GM12891 (cell line): ENCODE data around the gene PNLIPRP1.

ENCODE experiments used
- DNase-seq: peaks from one replicate; pipeline ENCODE4 v3.0.0; 2011; ENCODE audit warnings: low spot score; ENCODE audit not compliant: insufficient read length
- FAIRE-seq: peaks from 2 replicates; lab custom pipeline; 2011; peaks lifted over from hg19 to GRCh38; lab: Jason Lieb, UNC
- PAX5 ChIP-seq: IDR thresholded peaks from 2 replicates; pipeline ENCODE4 v1.6.1; 2011; ENCODE audit warnings: low read length, moderate library complexity, mild to moderate bottlenecking; ENCODE audit not compliant: insufficient read depth, severe bottlenecking
- POLR2A ChIP-seq: IDR thresholded peaks from 2 replicates; pipeline ENCODE4 v1.6.1; 2011; ENCODE audit warnings: low read depth, low read length, control low read depth
- POLR2AphosphoS5 ChIP-seq: IDR thresholded peaks from 2 replicates; pipeline ENCODE4 v1.6.1; 2011; ENCODE audit warnings: low read depth, low read length, control low read depth
- POU2F2 ChIP-seq: IDR thresholded peaks from 2 replicates; pipeline ENCODE4 v1.6.1; 2011; ENCODE audit warnings: low read depth, mild to moderate bottlenecking, control low read depth, low read length, moderate library complexity
- SPI1 ChIP-seq: IDR thresholded peaks from 2 replicates; pipeline ENCODE4 v1.6.1; 2011; ENCODE audit warnings: low read depth, low read length, control low read depth
- TAF1 ChIP-seq: IDR thresholded peaks from 2 replicates; pipeline ENCODE4 v1.6.1; 2011; ENCODE audit warnings: low read depth, low read length, control low read depth

The PNLIPRP1 gene

DNA sequence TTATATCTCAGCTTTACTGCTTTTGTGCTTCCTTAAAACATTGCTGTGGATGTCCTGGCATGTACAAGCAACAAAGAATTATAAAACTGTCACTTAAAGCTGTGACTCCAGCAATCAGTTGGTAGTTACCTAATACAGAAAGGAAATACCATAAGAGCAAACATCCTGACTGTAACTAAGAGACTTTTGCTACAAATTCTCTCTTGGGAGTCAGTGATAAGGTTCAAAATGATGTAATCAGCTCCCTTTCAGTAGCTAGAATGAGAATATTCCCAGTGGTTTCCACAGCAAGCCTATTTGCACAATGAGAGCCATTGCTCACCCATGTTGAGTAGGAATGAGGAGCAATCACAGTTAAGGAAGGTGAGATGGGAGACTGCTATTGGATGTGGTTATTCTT lies 7.6 kb downstream of the PNLIPRP1 start:
- no peak for TF ChIP-seq PAX5
- TF ChIP-seq POLR2A: no peak
- TF ChIP-seq POU2F2: no peak
- no peak for TF ChIP-seq TAF1
- TF ChIP-seq POLR2AphosphoS5: no peak
- no peak for TF ChIP-seq SPI1
- no peak for FAIRE-seq
- DNase-seq: no peak

DNA sequence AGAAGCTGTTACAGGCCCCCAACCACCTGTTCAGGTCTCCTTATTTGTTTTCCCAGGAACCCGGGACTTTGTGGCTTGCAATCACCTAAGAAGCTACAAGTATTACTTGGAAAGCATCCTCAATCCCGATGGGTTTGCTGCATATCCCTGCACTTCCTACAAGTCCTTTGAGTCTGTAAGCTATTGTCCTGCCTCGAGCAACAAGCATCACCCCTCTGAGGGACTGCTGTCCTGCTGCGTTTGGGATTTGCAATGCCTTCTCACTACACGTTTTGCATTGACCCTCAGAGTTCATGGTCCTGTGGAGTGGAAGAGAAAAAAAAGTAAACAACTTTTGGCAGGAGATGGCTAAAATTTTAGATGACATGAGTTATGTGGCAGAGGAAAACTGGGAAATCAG lies 9.2 kb downstream of the PNLIPRP1 start:
- no peak for DNase-seq
- no peak for TF ChIP-seq SPI1
- no peak for TF ChIP-seq POU2F2
- TF ChIP-seq PAX5: no peak
- no peak for TF ChIP-seq TAF1
- TF ChIP-seq POLR2AphosphoS5: no peak
- no peak for FAIRE-seq

DNA sequence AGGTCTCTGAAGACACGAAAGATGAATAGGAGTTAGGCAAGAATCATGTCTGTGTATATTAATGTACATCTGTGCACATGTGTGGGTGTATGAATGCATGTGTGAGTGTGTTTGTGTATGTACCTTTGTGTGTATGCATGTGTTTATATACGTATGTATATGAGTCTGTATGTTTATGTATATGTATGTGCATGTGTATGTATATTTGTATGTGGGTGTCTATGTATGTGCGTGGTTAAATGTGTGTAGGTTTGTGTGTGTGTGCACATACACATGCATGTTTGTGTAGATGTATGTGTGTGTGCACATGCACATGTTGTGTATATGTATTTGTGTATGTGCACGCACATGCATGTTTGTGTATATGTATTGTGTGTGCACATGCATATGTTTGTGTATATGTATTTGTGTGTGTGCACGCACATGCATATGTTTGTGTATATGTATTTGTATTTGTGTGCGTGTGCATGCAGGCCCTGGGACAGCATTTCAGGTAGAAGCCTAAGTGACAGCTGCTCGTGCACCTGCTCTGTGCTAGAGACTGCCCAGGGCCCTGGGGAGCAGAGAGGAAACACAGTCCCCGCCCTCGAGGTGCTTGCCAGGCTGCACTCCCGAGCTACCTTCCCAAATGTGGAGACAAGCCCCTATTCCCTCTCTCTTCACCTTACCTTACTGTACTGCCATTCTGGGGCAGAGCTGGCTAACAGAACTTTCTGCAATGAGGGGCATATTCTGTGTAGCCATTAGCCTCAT lies 12.1 kb downstream of the PNLIPRP1 start:
- TF ChIP-seq POLR2AphosphoS5 (no peak), POLR2A (no peak), PAX5 (no peak), TAF1 (no peak), POU2F2 (no peak), SPI1 (no peak)
- FAIRE-seq (no peak), DNase-seq (no peak)

DNA sequence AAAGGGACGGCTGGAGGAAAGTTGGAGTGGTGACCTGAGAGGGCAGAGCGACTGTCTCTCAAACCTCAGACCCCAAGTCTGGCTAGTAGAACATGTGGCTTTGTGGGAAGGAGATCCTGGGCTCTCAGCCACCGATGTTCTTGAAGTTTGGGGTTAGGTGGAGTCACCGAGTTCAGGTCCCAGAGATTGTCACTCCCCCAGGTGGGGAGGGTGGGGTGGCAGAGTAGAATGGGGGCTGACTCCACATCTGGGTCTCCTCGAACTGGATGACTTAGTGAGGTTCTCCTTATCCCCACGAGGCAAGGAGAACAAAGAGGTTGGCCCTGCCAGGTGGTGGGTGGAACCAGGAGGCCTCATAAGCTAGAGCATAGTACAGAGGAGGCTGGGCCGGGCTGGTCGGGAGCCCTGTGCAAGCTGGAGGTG lies 15.3 kb downstream of the PNLIPRP1 start:
- no peak for DNase-seq

DNA sequence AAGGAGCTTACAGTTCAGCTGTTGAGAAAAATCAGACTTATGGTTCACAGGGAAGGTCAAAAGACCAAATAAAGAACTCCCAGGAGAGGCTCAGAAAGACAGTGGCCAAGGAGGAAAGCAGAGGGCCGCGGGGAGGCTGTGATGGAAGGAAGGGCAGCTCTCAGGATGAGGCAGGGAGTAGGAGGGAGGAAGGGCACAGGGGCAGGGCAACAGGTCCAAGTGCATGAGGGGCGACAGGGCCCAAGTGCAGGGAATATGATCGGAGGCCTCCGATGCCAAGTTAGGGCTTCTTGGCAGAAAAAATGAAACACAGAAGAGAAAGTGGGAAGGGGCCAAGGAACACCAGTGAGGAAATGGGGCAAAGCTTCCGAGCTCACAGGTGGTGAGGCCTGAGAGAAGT lies 16.6 kb downstream of the PNLIPRP1 start:
- no peak for DNase-seq
- FAIRE-seq: no peak
- TF ChIP-seq TAF1 (no peak), SPI1 (no peak), POU2F2 (no peak), PAX5 (no peak), POLR2A (no peak), POLR2AphosphoS5 (no peak)

More for the DNA sequence above, 15.3 kb downstream of the PNLIPRP1 start:
- FAIRE-seq: no peak
- TF ChIP-seq POLR2A (no peak), TAF1 (no peak), POU2F2 (no peak), SPI1 (no peak), PAX5 (no peak), POLR2AphosphoS5 (no peak)

DNA sequence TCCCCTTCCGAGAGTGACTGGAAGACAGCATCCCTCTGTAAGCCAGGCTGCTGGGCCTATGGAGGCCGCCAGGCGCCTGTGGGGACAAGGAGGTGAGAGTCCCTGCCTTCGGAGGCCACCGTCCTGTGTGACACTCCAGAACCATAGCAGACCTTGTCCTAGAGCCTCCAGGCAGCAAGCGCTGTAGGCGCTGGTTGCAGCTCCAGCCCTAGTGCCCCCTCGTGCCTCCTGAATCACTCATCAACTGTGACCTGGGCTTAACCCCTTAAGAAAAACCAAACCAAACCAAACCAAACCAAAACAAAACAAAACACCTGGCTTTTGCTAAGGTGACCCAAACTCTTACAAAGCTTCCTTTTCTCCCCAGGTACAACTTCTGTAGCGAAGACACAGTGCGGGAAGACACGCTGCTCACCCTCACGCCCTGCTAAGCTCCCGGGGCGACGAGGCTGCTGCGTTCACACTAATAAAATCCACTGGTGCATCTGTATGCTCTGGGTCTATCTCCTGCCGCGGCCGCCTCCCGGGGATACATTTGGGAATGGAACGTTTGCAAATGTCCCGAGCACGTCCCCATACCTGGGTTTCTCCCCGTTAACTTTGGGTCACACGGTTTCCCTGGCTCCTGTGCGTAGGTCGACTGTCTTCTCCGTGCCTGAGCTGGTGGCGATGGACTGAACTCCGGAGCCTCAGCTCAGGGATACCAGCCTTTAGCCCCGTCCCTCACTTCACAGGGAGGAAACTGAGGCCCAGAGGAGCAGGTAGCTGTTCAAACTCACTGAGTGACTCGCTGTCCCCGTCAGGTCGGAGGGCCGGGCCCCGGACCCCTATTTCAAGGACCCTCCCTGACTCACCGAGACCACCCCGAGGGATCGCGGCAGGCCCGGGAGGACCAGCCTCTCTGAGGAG lies 18.2 kb downstream of the PNLIPRP1 start:
- TF ChIP-seq POU2F2: no peak
- TF ChIP-seq POLR2AphosphoS5: no peak
- no peak for TF ChIP-seq POLR2A
- no peak for TF ChIP-seq TAF1
- no peak for TF ChIP-seq PAX5
- no peak for TF ChIP-seq SPI1
- FAIRE-seq: no peak
- no peak for DNase-seq

DNA sequence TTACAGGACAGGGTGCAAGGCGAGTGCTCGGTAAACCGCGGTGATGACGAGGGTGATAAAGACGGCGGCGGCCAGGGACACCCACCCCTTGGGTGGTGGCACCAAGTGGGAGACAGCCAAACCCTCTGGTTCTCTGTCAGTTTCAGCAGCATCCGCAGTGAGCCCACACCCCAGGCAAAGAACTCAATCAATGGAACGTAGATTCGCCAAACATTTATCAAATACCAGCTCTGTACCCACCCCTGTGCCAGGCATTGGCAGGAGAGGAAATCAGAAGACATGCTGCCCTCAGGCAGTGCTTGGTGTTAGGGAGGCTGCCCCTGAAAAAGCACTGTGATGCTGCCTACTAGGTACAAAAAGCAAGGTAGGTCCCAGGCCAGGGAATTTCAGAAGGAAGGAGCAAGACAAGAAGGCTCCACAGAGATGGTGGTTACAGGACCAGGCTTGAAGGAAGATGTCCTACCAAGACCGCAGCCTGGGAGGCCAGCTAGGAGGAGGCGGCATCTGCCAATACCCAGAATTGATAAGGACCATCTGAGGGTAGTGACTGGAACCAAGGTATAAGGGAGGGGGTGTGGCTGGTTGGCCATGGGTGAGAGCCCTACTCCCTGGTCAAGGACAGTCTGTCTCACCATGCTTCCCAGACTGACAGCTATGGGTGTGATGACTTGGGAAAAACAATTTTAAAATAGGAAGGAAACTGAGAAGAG lies 19.8 kb downstream of the PNLIPRP1 start:
- FAIRE-seq: no peak

DNA sequence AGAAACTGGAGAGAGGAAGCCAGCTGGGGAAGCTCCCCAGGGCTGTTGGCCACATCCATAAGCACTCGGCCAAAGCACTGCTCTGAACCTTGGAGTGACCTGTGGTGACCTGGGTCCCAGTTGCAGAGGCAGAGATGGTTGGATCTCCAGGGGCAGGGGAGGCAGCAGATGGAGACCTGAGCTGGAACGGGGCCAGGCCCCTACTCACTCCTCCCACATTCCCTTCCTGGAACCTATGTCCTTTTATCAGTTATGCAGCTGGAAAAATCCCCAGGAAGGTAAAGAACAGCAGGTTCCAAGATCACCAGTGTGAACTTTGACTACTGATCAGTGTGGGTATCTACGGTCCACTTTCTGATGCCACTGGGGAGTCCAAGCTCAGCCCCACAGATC lies 20.4 kb downstream of the PNLIPRP1 start:
- no peak for DNase-seq
- no peak for FAIRE-seq
- no peak for TF ChIP-seq POLR2A
- TF ChIP-seq SPI1: no peak
- no peak for TF ChIP-seq PAX5
- TF ChIP-seq POU2F2: no peak

More for the DNA sequence above, 19.8 kb downstream of the PNLIPRP1 start:
- no peak for DNase-seq
- no peak for TF ChIP-seq PAX5
- TF ChIP-seq SPI1: no peak
- no peak for TF ChIP-seq POU2F2
- no peak for TF ChIP-seq TAF1
- no peak for TF ChIP-seq POLR2A
- no peak for TF ChIP-seq POLR2AphosphoS5

DNA sequence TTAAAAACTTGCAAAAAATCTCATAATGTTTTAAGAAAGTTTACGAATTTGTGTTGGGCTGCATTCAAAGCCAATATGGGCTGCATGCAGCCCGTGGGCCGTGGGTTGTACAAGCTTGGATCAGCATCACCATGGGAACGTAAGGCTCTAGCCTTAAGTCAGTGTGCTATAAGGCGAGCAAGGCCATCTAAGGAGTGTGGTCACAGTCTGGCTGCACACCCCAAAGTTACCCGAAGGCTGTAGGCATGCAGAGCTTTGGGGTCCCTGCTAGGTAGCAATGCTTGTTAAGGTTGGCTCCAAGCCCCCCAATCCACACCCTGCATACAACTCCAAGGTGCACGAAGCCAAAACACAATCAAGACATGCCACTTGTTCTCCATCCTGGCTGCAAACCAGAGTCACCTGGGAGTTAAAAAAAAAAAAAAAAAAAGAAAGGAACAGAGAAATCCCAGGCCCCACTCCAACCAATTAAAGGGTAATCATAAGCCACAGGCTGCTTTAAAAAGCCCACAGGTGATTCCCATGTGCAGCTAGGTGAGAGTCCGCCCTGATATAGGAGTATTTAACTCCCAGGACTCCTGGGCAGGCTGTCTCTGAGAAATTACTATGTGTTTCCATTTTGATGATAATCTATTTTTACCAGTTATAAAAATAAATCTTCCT lies 21.5 kb downstream of the PNLIPRP1 start:
- DNase-seq: no peak
- no peak for FAIRE-seq
- TF ChIP-seq POU2F2 (no peak), SPI1 (no peak), POLR2AphosphoS5 (no peak), TAF1 (no peak), POLR2A (no peak), PAX5 (no peak)
